Gastroesophageal sphincter (tissue), 3 donors: Measurements from ENCODE around the gene OR5J2.

ENCODE experiments used
- CTCF ChIP-seq, 4 experiments: fragments of 200-600 bp in 2 of 4; fragments of 450-650 bp in 2 of 4; sonication (generic) in 1 of 4; IDR thresholded peaks; one replicate each; pipeline ENCODE4 v1.5.1; 2017 to 2019; ENCODE audit warnings: antibody characterized with exemption in 4 of 4, mild to moderate bottlenecking in 2 of 4, moderate library complexity in 2 of 4
- EP300 ChIP-seq: sonication (generic); formaldehyde crosslinking; IDR thresholded peaks from one replicate; pipeline ENCODE4 v1.6.1; 2017; ENCODE audit warnings: antibody characterized with exemption, mild to moderate bottlenecking
- POLR2A ChIP-seq, 2 donors: fragments of 450-650 bp; IDR thresholded peaks; one replicate each; pipeline ENCODE4 v1.6.1; 2017; ENCODE audit warnings: antibody characterized with exemption in 2 of 2, mild to moderate bottlenecking in 2 of 2, moderate library complexity in 1 of 2
- POLR2AphosphoS5 ChIP-seq: sonication (generic); formaldehyde crosslinking; IDR thresholded peaks from one replicate; pipeline ENCODE4 v1.6.1; 2017; ENCODE audit warnings: antibody characterized with exemption

- no peak for TF ChIP-seq POLR2A (IDR thresholded peaks at IDR 0.05)
- TF ChIP-seq CTCF (IDR thresholded peaks at IDR 0.05) = no peak
- TF ChIP-seq POLR2AphosphoS5 = no peak
- TF ChIP-seq EP300 = no peak
These were observed 24.1 kb upstream of the OR5J2 start for GRCh38 chr11:56152333-56152732.
